ENCODE data around the gene IRF5. TPM values are rescaled to one million over a fixed set of nuclear protein-coding genes. Genes with fewer than 3 reads are reported as not detected.
A peak's percentile ranks its signal among the peaks of the same experiment; 100 is the strongest.

IRF5 gene
- total and polyA plus RNA-seq, 12 donors = 0.83 to 25.9 (median 10.9) TPM

- intact Hi-C loops (cut with DNase I) = no loop called here
- H3K27ac ChIP-seq = peak overlapping the region in 2 of 5 donors; percentile 18 to 48
- 51 to 71% (median 58%) methylated on average over 12 to 15 of the region's 15 CpGs for WGBS, 4 donors
- no peak overlapping the region for H3K4me3 ChIP-seq
- peaks cover under 1 to 3% of the 10 kb centered on the region in 2 donors for H3K4me1 ChIP-seq (replicated peaks in 1 of 2)
- no peaks in the 10 kb centered on the region for H3K36me3 ChIP-seq (replicated peaks in 1 of 2)
- no peaks in the 10 kb centered on the region for H3K9me3 ChIP-seq (replicated peaks in 1 of 3)
- peak in 5 of 7 donors; percentile 42 to 71 (median 54) for DNase-seq
- peaks cover under 1% of the 10 kb centered on the region for H3K27me3 ChIP-seq
- no peak for TF ChIP-seq POLR2A (IDR thresholded peaks at IDR 0.05)
- TF ChIP-seq CTCF (IDR thresholded peaks at IDR 0.05) = no peak
Observed at GRCh38 chr7:128933180-128933891, 4.4 kb upstream of the IRF5 start.

- H3K36me3 ChIP-seq (replicated peaks in 1 of 2) = no peaks in the 10 kb centered on the region
- H3K4me3 ChIP-seq = no peak overlapping the region
- H3K4me1 ChIP-seq (replicated peaks in 1 of 2) = peaks cover 3 to 7% of the 10 kb centered on the region in 2 donors
- TF ChIP-seq POLR2A (IDR thresholded peaks at IDR 0.05) = no peak
- TF ChIP-seq CTCF (IDR thresholded peaks at IDR 0.05) = no peak
- no peaks in the 10 kb centered on the region for H3K27me3 ChIP-seq
- peak overlapping the region in 3 of 5 donors; percentile 24 to 69 (median 26) for H3K27ac ChIP-seq
- no peaks in the 10 kb centered on the region for H3K9me3 ChIP-seq (replicated peaks in 1 of 3)
- peak in 1 of 7 donors; percentile 35 for DNase-seq
- intact Hi-C loops (cut with DNase I) = no loop called here
- 61 to 86% (median 65%) methylated on average over 8 to 14 of the region's 14 CpGs for WGBS, 4 donors
Observed at GRCh38 chr7:128934361-128935341, 3.1 kb upstream of the IRF5 start.

GRCh38 chr7:128935342-128935730, 2.4 kb upstream of the IRF5 start:
- Histone ChIP-seq H3K36me3 (replicated peaks in 1 of 2) (no peaks in the 10 kb centered on the region), H3K4me1 (replicated peaks in 1 of 2) (peaks cover 3 to 7% of the 10 kb centered on the region in 2 donors), H3K9me3 (replicated peaks in 1 of 3) (no peaks in the 10 kb centered on the region), H3K27me3 (no peaks in the 10 kb centered on the region), H3K4me3 (no peak overlapping the region), H3K27ac (peak overlapping the region in 2 of 5 donors; percentile 24 to 69)
- intact Hi-C loops (cut with DNase I) = no loop called here
- 54 to 68% (median 61%) methylated on average over 5 to 6 of the region's 6 CpGs for WGBS, 4 donors
- no peak for TF ChIP-seq POLR2A (IDR thresholded peaks at IDR 0.05)
- TF ChIP-seq CTCF (IDR thresholded peaks at IDR 0.05) = no peak
- DNase-seq = peak in 1 of 7 donors; percentile 11

GRCh38 chr7:128936798-128937197, 929 bp upstream of the IRF5 start:
- DNase-seq = no peak
- Histone ChIP-seq H3K36me3 (replicated peaks in 1 of 2) (no peaks in the 10 kb centered on the region), H3K27ac (no peak overlapping the region), H3K9me3 (replicated peaks in 1 of 3) (no peaks in the 10 kb centered on the region), H3K27me3 (no peaks in the 10 kb centered on the region), H3K4me3 (no peak overlapping the region), H3K4me1 (replicated peaks in 1 of 2) (peaks cover 3 to 7% of the 10 kb centered on the region in 2 donors)
- TF ChIP-seq POLR2A (IDR thresholded peaks at IDR 0.05) (no peak), CTCF (IDR thresholded peaks at IDR 0.05) (no peak)
- WGBS, 4 donors = 89 to 97% (median 91%) methylated on average over 4 of the region's 4 CpGs
- intact Hi-C loops (cut with DNase I) = no loop called here
